Central memory CD8-positive, alpha-beta T cell (primary cell): ENCODE measurements around the gene SLC45A1.

Experiments used
- ATAC-seq: fragments of 150-1000 bp; cut with Tn5 transposase; replicated peaks from 2 replicates; pipeline ENCODE4 v1.10.0; 2022; ENCODE audit warnings: mild to moderate bottlenecking, moderate FRiP score, moderate number of reproducible peaks; ENCODE audit not compliant: poor library complexity, severe bottlenecking; ENCODE audit errors: extremely low read depth
- DNase-seq, 2 donors: peaks; one replicate each; pipeline ENCODE4 v3.0.0; 2021; ENCODE audit warnings: low spot score in 2 of 2
- H3K27ac Mint-ChIP-seq: one replicate; pipeline ENCODE4 v1.8.0; 2022; ENCODE audit warnings: low read depth, mild to moderate bottlenecking, moderate library complexity, mixed read lengths
- H3K27me3 Mint-ChIP-seq: one replicate; pipeline ENCODE4 v1.8.0; 2022; ENCODE audit warnings: mixed read lengths
- H3K36me3 Mint-ChIP-seq: one replicate; pipeline ENCODE4 v1.8.0; 2022; ENCODE audit warnings: mild to moderate bottlenecking, moderate library complexity, mixed read lengths; ENCODE audit not compliant: insufficient read depth
- H3K4me1 Mint-ChIP-seq: one replicate; pipeline ENCODE4 v1.8.0; 2022; ENCODE audit warnings: mixed read lengths
- H3K4me3 Mint-ChIP-seq: one replicate; pipeline ENCODE4 v1.8.0; 2022; ENCODE audit warnings: mild to moderate bottlenecking, moderate library complexity, mixed read lengths
- H3K9me3 Mint-ChIP-seq: one replicate; pipeline ENCODE4 v1.8.0; 2022; ENCODE audit warnings: mixed read lengths

The SLC45A1 gene

GRCh38 chr1:8293641-8294169 lies 24.2 kb upstream of the SLC45A1 start:
- DNase-seq: no peak
- ATAC-seq: no peak
- no peaks in the 10 kb centered on the region for H3K9me3 Mint-ChIP-seq
- H3K4me1 Mint-ChIP-seq: no peaks in the 10 kb centered on the region
- H3K27me3 Mint-ChIP-seq: peaks cover 10% of the 10 kb centered on the region
- no peaks in the 10 kb centered on the region for H3K36me3 Mint-ChIP-seq
- no peak overlapping the region for H3K4me3 Mint-ChIP-seq
- no peak overlapping the region for H3K27ac Mint-ChIP-seq

GRCh38 chr1:8294170-8294697 lies 23.7 kb upstream of the SLC45A1 start:
- peaks cover 16% of the 10 kb centered on the region for H3K27me3 Mint-ChIP-seq
- H3K4me1 Mint-ChIP-seq: no peaks in the 10 kb centered on the region
- H3K9me3 Mint-ChIP-seq: no peaks in the 10 kb centered on the region
- H3K27ac Mint-ChIP-seq: no peak overlapping the region
- DNase-seq (no peak), ATAC-seq (no peak)
- no peak overlapping the region for H3K4me3 Mint-ChIP-seq
- no peaks in the 10 kb centered on the region for H3K36me3 Mint-ChIP-seq

- H3K27me3 Mint-ChIP-seq: peaks cover 22% of the 10 kb centered on the region
- no peak for ATAC-seq
- H3K9me3 Mint-ChIP-seq: no peaks in the 10 kb centered on the region
- no peaks in the 10 kb centered on the region for H3K4me1 Mint-ChIP-seq
- H3K36me3 Mint-ChIP-seq: no peaks in the 10 kb centered on the region
- no peak overlapping the region for H3K4me3 Mint-ChIP-seq
- H3K27ac Mint-ChIP-seq: no peak overlapping the region
- no peak for DNase-seq
Observed at GRCh38 chr1:8297245-8297644, 20.7 kb upstream of the SLC45A1 start.

DNA sequence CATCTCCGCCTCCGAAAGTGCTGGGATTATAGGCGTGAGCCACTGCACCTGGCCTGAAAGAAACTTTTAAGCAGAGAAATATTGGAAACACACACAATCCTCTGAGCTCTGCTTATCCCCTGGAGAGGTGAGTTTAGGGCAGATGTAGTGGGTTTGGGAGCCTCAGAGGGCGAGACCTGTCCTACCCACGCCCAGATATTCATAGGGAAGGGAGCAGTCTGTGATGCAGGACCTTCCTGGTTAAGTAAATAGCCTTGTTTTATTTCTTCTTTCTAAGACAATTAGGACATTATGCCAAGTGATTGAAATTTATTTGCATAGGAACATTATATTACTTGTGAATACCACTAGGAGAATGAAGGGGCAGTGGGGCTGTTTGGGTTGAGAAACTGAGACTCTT lies 18.0 kb upstream of the SLC45A1 start:
- H3K27me3 Mint-ChIP-seq: peaks cover 34% of the 10 kb centered on the region
- no peak for DNase-seq
- H3K36me3 Mint-ChIP-seq: no peaks in the 10 kb centered on the region
- no peaks in the 10 kb centered on the region for H3K4me1 Mint-ChIP-seq
- ATAC-seq: no peak
- no peak overlapping the region for H3K27ac Mint-ChIP-seq
- H3K4me3 Mint-ChIP-seq: no peak overlapping the region
- H3K9me3 Mint-ChIP-seq: no peaks in the 10 kb centered on the region

- DNase-seq (no peak), ATAC-seq (no peak)
- Mint-ChIP-seq H3K27ac (no peak overlapping the region), H3K4me1 (no peaks in the 10 kb centered on the region), H3K36me3 (no peaks in the 10 kb centered on the region), H3K9me3 (no peaks in the 10 kb centered on the region), H3K4me3 (no peak overlapping the region), H3K27me3 (peaks cover 33% of the 10 kb centered on the region)
Observed at GRCh38 chr1:8302081-8302956, 15.6 kb upstream of the SLC45A1 start.

DNA sequence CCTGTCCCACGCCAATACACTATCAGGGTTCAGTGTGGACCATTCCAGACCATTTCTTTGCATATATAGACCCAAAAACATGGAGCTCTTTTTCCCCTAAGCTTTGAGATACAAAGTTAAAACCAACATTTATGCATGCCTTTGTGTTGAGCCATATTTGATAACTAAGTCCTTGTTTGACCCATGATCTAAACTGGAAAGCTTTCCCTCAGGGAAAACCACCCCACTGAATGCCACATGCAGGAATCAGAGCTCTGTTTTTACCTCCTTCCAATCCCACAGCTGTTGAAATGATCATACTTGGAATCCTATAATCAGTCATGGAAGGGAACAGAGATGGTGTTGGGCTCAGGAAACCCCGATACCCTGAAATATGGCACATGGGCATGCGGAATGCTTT lies 14.8 kb upstream of the SLC45A1 start:
- Mint-ChIP-seq H3K4me1 (no peaks in the 10 kb centered on the region), H3K27me3 (peaks cover 33% of the 10 kb centered on the region), H3K4me3 (no peak overlapping the region), H3K27ac (no peak overlapping the region), H3K36me3 (no peaks in the 10 kb centered on the region), H3K9me3 (no peaks in the 10 kb centered on the region)
- ATAC-seq (no peak), DNase-seq (no peak)

GRCh38 chr1:8303876-8304275 lies 14.0 kb upstream of the SLC45A1 start:
- H3K4me3 Mint-ChIP-seq: no peak overlapping the region
- peaks cover 30% of the 10 kb centered on the region for H3K27me3 Mint-ChIP-seq
- ATAC-seq: no peak
- no peaks in the 10 kb centered on the region for H3K9me3 Mint-ChIP-seq
- no peaks in the 10 kb centered on the region for H3K36me3 Mint-ChIP-seq
- H3K27ac Mint-ChIP-seq: no peak overlapping the region
- no peaks in the 10 kb centered on the region for H3K4me1 Mint-ChIP-seq
- no peak for DNase-seq

GRCh38 chr1:8307628-8308027 lies 10.3 kb upstream of the SLC45A1 start:
- Mint-ChIP-seq H3K4me3 (no peak overlapping the region), H3K9me3 (no peaks in the 10 kb centered on the region), H3K27ac (no peak overlapping the region), H3K27me3 (peaks cover 16% of the 10 kb centered on the region), H3K4me1 (no peaks in the 10 kb centered on the region), H3K36me3 (peaks cover 1% of the 10 kb centered on the region)
- DNase-seq: no peak
- ATAC-seq: no peak

DNA sequence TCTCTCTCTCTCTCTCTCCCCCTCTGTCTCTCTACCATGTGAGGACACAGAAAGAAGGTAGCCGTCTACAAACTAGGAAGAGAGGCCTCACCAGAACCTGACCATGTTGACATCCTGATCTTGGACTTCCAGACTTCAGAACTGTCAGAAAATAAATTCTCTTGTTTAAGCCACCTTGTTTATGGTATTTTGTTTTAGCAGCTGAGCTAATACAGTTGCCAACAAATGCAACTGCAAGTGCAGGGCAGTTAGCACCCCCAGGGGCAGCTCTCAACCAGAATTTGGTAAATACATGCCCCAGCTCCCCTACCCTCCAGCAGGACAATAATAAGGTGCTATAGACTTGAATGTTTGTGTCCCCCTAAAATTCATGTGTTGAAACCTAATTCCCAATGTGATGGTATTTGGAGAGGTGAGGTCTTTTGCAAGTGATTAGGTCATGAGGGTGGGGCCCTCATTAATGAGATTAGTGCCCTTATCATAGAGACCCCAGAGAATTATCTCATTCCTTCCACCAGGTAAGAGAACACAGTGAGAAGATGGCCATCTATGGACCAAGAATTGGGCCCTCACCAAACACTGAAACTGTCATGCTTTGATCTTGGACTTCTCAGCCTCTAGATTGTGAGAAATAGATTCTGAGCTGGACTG lies 6.7 kb upstream of the SLC45A1 start:
- H3K4me3 Mint-ChIP-seq: no peak overlapping the region
- peaks cover 12% of the 10 kb centered on the region for H3K4me1 Mint-ChIP-seq
- ATAC-seq (no peak), DNase-seq (no peak)
- peaks cover 18% of the 10 kb centered on the region for H3K27me3 Mint-ChIP-seq
- peaks cover 1% of the 10 kb centered on the region for H3K36me3 Mint-ChIP-seq
- H3K9me3 Mint-ChIP-seq: no peaks in the 10 kb centered on the region
- no peak overlapping the region for H3K27ac Mint-ChIP-seq

GRCh38 chr1:8312235-8313218 lies 5.4 kb upstream of the SLC45A1 start:
- no peak overlapping the region for H3K4me3 Mint-ChIP-seq
- peaks cover 27% of the 10 kb centered on the region for H3K27me3 Mint-ChIP-seq
- no peak for ATAC-seq
- H3K9me3 Mint-ChIP-seq: no peaks in the 10 kb centered on the region
- H3K27ac Mint-ChIP-seq: no peak overlapping the region
- DNase-seq: no peak
- H3K36me3 Mint-ChIP-seq: peaks cover 2% of the 10 kb centered on the region
- peaks cover 15% of the 10 kb centered on the region for H3K4me1 Mint-ChIP-seq

DNA sequence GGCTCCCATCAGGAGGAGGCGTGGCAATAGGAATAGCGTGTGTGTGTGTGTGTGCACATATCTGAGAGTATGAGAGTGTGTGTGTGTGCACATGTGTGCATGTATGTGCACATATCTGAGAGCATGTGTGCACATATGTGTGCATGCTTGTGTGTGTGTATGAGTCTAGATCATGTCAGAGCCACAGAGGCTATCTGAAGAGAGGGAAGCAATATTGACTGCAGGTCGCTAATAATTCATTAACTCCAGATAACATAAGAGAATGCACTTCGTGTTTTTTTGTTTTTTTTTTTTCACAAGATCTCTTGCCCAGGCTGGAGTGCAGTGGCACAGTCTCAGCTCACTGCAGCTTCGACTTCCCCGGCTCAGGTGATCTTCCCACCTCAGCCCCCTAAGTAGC lies 4.7 kb upstream of the SLC45A1 start:
- H3K27me3 Mint-ChIP-seq: peaks cover 27% of the 10 kb centered on the region

More for the DNA sequence above, 4.7 kb upstream of the SLC45A1 start:
- no peak for DNase-seq
- Mint-ChIP-seq H3K36me3 (peaks cover 5% of the 10 kb centered on the region), H3K4me3 (no peak overlapping the region), H3K9me3 (no peaks in the 10 kb centered on the region), H3K27ac (no peak overlapping the region), H3K4me1 (peaks cover 17% of the 10 kb centered on the region)
- ATAC-seq: no peak
